NCI-H446 treated with DMSO at 0.1 percent for 48 hours (cell line): ENCODE measurements around the gene DMTF1.
"Not testable (repeated sequence)": the region's sequence is repeated elsewhere in the genome, so short reads cannot be mapped to it uniquely, and the experiment has no call there.

Experiments
- DNase-seq: peaks from one replicate; lab custom pipeline; 2025; lab: John Stamatoyannopoulos, UW

DMTF1 gene, protein sequence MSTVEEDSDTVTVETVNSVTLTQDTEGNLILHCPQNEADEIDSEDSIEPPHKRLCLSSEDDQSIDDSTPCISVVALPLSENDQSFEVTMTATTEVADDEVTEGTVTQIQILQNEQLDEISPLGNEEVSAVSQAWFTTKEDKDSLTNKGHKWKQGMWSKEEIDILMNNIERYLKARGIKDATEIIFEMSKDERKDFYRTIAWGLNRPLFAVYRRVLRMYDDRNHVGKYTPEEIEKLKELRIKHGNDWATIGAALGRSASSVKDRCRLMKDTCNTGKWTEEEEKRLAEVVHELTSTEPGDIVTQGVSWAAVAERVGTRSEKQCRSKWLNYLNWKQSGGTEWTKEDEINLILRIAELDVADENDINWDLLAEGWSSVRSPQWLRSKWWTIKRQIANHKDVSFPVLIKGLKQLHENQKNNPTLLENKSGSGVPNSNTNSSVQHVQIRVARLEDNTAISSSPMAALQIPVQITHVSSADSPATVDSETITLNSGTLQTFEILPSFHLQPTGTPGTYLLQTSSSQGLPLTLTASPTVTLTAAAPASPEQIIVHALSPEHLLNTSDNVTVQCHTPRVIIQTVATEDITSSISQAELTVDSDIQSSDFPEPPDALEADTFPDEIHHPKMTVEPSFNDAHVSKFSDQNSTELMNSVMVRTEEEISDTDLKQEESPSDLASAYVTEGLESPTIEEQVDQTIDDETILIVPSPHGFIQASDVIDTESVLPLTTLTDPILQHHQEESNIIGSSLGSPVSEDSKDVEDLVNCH

GRCh38 chr7:87152112-87152896 lies at the start of gene DMTF1:
TSS of gene DMTF1 (plus strand) at chr7:87152453. CDS start at chr7:87164942, 12,489 bp downstream.
- DNase-seq = peak; percentile 84

DNA sequence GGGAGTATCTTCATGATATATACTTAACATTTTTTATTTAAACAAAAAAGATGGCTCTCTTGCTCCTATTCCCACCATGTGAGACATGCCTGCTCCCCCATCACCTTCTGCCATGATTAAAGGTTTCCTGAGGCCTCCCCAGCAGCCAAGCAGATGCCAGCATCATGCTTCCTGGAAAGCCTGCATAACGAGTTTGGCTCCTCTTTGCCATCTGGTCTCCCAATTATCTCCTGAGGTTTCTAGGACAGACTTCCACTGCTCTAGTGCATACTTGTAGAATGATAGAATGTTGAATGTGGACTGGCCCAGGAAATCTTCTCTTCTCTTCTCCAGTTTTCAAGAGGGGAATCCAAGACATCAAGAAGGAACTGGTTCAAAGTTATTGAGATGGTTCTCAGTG lies 46.9 kb upstream of the DMTF1 start:
- DNase-seq = no peak

DNA sequence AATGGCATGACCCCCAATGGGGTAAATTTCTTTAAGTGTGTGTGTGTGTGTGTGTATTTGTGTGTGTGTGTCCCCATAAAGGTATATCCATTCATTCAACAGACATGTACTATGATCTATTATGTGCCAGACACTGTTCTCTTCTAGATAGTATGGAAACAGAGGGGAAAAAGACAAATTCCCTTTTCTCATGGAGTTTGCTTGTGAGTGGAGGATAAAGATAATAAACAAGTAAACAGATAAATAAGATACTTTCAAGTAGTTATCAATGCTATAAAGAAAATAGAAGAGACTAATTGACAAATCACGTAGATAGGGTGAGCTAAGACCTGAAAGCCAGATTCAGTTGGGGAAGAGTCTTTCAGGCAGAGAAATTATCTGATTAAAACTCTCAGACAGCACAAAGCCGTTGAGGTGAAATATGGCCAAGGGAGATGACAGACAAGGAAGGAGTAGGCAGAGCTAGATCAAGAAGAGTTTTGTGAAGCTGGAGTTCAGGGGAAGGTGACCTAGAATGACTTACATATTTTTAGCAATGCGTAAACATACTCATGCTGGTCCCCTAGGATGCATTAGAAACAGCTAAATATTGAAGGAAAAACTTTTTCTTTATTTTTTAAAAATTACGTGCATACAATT lies 45.2 kb upstream of the DMTF1 start:
- DNase-seq = no peak

GRCh38 chr7:87107949-87108776 lies 44.1 kb upstream of the DMTF1 start:
- DNase-seq = no peak

GRCh38 chr7:87110778-87111177 lies 41.5 kb upstream of the DMTF1 start:
- DNase-seq = no peak

GRCh38 chr7:87111877-87112276 lies 40.4 kb upstream of the DMTF1 start:
- no peak for DNase-seq

DNA sequence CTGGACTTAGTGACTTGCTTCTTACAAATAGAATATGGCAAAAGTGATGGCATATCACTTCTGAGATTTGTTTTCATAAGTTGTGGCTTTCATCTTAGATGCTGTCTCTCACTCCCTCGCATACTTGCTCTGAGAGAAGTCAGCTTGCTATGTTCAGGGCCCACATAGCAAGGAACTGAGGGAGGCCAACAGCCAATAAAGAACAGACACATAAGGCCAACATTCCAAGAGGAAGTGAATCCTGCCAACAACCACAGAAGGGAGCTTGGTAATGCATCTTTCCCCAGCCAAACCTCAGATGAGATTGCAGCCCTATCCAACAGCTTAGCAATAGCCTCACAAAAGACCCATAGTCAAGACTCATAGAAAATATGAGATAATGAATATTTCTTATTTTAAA lies 39.2 kb upstream of the DMTF1 start:
- DNase-seq = no peak

DNA sequence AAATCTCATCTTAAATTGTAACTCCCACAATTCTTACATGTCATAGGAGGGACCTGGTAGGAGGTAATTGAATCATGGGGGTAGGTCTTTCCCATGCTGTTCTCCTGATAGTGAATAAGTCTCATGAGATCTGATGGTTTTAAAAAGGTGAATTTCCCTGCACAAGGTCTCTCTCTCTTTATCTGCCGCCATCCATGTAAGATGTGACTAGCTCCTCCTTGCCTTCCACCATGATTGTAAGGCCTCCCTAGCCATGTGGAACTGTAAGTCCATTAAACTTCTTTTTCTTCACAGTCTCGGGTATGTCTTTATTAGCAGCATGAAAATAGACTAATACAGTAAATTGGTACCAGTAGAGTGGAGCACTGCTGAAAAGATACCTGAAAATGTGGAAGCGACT lies 38.3 kb upstream of the DMTF1 start:
- DNase-seq = not testable (repeated sequence)

DNA sequence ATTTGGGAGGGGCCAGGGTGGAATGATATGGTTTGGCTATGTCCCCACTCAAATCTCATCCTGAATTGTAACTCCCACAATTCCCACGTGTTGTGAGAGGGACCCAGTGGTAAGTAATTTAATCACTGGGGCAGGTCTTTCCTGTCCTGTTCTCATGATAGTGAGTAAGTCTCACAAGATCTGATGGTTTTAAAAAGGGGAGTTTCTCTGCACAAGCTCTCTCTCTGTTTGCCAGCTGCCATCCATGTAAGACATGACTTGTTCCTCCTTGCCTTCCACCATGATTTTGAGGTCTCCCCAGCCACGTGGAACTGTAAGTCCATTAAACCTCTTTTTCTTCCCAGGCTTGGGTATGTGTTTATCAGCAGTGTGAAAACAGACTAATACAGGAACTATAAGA lies 36.5 kb upstream of the DMTF1 start:
- DNase-seq = not testable (repeated sequence)

- no peak for DNase-seq
Observed at GRCh38 chr7:87116315-87116714, 35.9 kb upstream of the DMTF1 start.

DNA sequence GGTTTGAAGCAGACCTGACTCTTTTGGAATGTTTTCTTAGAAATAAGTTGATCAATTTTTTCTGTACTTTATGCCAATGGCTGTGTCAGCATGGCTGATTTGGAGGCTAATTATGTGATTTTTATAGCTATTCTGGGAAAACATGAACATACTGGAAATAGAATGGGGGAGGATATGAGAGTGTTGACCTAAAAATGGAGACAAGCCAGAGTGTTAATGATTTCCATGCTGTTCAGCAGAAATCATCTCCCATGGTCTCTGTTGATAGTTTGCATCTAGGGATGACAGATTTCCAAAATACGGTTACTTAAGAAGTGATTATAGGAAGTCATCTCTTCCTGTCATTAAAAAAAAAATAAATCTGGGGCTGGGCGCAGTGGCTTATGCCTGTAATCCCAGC lies 32.7 kb upstream of the DMTF1 start:
- DNase-seq = no peak

- no peak for DNase-seq
Observed at GRCh38 chr7:87123105-87123504, 29.1 kb upstream of the DMTF1 start.

GRCh38 chr7:87127019-87127418 lies 25.2 kb upstream of the DMTF1 start:
- no peak for DNase-seq

- DNase-seq = no peak
Observed at GRCh38 chr7:87128861-87129267, 23.4 kb upstream of the DMTF1 start.

DNA sequence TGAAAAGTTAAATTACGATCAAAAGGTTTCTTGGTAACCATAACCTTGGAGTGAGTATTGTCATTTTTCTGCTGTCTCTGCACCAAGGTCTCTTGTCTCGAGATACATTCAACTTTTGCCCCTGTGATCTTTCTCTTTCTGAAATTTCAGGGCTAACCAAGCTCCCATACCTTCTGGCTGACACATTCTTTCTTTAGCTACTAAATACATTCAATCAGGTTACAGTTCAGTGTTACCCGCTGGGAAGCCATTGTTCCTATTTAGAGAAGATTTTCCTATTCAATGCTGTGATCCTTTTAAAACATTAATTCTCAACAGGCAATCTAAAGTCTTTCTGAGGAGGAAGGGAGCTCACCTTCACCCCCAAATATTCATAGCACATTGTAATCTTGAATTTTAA lies 22.9 kb upstream of the DMTF1 start:
- DNase-seq = no peak

GRCh38 chr7:87129848-87130247 lies 22.4 kb upstream of the DMTF1 start:
- no peak for DNase-seq

GRCh38 chr7:87131771-87132170 lies 20.5 kb upstream of the DMTF1 start:
- no peak for DNase-seq

DNA sequence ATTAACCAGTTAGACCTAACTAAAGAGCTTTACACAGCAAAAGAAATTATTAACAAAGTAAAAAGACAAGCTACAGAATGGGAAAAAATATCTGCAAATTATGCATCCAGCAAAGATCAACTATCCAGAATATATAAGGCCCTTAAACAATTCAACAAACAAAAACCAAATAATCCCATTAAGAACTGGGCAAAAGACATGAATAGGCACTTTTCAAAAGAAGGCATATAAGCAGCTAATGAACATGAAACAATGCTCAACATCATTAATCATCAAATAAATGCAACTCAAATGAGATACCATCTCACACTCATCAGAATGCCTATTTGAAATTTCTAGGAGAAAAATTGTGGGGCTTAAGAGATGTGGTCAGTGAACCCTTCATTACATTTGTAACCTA lies 15.0 kb upstream of the DMTF1 start:
- no peak for DNase-seq

DNA sequence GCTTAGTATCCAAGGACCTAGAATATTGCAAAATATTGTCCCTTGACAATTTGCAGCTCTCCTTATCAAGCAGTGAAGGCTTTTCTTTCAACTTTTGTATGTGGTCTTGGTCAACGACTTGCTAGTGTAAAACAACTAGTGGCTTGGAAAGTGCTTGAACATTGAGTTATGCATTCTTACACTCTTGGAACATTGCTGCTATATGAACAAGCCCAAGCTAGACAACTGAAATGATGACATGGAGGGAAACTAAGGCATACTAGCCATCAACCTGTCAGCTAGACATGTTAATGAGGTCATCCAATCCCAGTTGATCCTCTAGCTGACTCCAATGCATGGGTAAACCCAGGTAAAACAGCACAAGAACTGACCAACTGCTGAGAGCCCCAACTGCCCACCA lies 12.7 kb upstream of the DMTF1 start:
- DNase-seq = no peak

GRCh38 chr7:87140271-87140748 lies 11.9 kb upstream of the DMTF1 start:
- no peak for DNase-seq

DNA sequence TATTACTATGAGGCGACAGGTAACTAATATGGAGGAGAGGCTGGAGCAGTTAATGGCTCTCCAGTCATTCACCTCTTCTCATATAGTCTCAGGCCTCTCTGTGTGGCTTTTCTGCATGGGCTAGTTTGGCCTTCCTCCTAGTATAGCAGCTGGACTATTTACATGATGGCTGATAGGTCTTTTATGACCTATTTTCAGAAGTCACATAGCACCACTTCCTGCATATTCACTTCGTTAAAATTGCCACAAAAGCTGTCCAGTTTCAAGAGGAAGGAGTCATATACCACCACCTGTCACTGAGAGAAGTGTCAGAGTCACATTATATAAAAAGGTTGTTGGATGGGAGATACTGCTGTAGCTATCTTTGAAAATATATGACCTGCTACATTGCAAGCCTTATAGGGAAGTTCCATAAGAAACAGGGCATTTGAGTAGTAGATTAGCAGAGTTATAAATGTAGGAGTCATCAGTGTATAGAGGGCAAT lies 8.0 kb upstream of the DMTF1 start:
- no peak for DNase-seq
